Activated naive CD8-positive, alpha-beta T cell treated with anti-CD3 and anti-CD28 coated beads for 36 hours (primary cell): ENCODE data around the gene ROR1. TPM values are rescaled to one million over a fixed set of nuclear protein-coding genes. Genes with fewer than 3 reads are reported as not detected.

ENCODE experiments used
- DNase-seq: peaks from one replicate; pipeline ENCODE4 v3.0.0; 2021
- H3K27ac Mint-ChIP-seq: one replicate; pipeline ENCODE4 v1.8.0; 2022; ENCODE audit warnings: mild to moderate bottlenecking, moderate library complexity, mixed read lengths
- H3K27me3 Mint-ChIP-seq: one replicate; pipeline ENCODE4 v1.8.0; 2022; ENCODE audit warnings: mild to moderate bottlenecking, mixed read lengths
- H3K36me3 Mint-ChIP-seq: one replicate; pipeline ENCODE4 v1.8.0; 2021; ENCODE audit warnings: mild to moderate bottlenecking, mixed read lengths
- H3K4me1 Mint-ChIP-seq: one replicate; pipeline ENCODE4 v1.8.0; 2021; ENCODE audit warnings: mixed read lengths
- H3K4me3 Mint-ChIP-seq: one replicate; pipeline ENCODE4 v1.8.0; 2022; ENCODE audit warnings: mild to moderate bottlenecking, moderate library complexity, mixed read lengths
- H3K9me3 Mint-ChIP-seq: one replicate; pipeline ENCODE4 v1.8.0; 2022; ENCODE audit warnings: mixed read lengths
- total RNA-seq, 2 experiments: library from RNA; stranded (reverse); gene quantifications; one replicate each; pipeline ENCODE4 v1.2.3, GENCODE V29; 2021

The ROR1 gene
- total RNA-seq, 2 experiments from 2014 or later: not detected

GRCh38 chr1:64167176-64167575 lies 393.4 kb downstream of the ROR1 start:
- Mint-ChIP-seq H3K9me3 (no peaks in the 10 kb centered on the region), H3K36me3 (no peaks in the 10 kb centered on the region), H3K27ac (no peak overlapping the region), H3K4me3 (no peak overlapping the region), H3K4me1 (peaks cover 13% of the 10 kb centered on the region), H3K27me3 (peaks cover 25% of the 10 kb centered on the region)
- DNase-seq: no peak

DNA sequence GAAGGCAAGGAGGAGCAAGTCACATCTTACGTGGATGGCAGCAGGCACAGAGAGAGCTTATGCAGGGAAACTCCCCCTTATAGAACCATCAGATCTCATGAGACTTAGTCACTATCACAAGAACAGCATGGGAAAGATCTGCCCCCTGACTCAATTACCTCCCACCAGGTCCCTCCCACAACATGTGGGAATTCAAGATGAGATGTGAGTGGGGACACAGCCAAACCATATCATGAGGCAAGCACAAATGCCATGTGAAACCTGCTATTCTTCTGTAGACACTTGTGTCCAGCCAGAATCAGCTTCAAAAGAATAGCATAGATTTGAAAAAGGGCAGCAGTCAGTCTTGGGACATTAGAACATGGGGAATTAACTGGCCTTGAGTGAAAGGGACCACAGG lies 397.4 kb downstream of the ROR1 start:
- peaks cover 20% of the 10 kb centered on the region for H3K4me1 Mint-ChIP-seq
- no peak overlapping the region for H3K27ac Mint-ChIP-seq
- H3K27me3 Mint-ChIP-seq: peaks cover 36% of the 10 kb centered on the region
- no peak for DNase-seq
- H3K4me3 Mint-ChIP-seq: no peak overlapping the region
- no peaks in the 10 kb centered on the region for H3K36me3 Mint-ChIP-seq
- H3K9me3 Mint-ChIP-seq: no peaks in the 10 kb centered on the region

DNA sequence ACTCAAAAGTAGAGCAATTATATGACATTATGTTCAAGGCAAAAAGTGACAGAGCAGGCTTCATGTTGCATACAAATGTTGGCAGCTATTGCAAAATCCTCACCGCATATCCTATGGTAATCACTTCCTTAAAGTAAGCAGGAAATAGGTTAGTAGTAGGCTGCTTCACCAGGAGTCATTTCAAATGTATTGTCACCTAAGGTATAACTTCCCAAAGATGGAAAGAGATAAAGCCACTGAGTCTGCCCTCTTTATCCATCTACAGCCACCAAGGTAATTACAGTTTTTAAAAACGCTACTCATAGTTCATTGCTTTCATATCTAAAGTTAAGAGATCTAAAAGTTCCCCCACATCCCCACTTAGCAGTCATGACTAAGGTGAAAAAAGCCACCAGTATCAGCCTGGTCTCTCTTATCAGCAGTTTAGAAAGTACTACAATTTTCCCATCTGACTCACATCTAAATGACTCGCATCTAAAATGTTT lies 398.0 kb downstream of the ROR1 start:
- peaks cover 36% of the 10 kb centered on the region for H3K27me3 Mint-ChIP-seq
- no peaks in the 10 kb centered on the region for H3K36me3 Mint-ChIP-seq
- peak overlapping the region; percentile 50 for H3K27ac Mint-ChIP-seq
- no peak for DNase-seq
- peaks cover 22% of the 10 kb centered on the region for H3K4me1 Mint-ChIP-seq
- H3K9me3 Mint-ChIP-seq: no peaks in the 10 kb centered on the region
- H3K4me3 Mint-ChIP-seq: no peak overlapping the region

- Mint-ChIP-seq H3K36me3 (no peaks in the 10 kb centered on the region), H3K9me3 (no peaks in the 10 kb centered on the region), H3K4me1 (peaks cover 22% of the 10 kb centered on the region), H3K27me3 (peaks cover 33% of the 10 kb centered on the region), H3K4me3 (no peak overlapping the region), H3K27ac (peak overlapping the region; percentile 15)
- no peak for DNase-seq
These were observed 398.7 kb downstream of the ROR1 start for GRCh38 chr1:64172458-64172983.

DNA sequence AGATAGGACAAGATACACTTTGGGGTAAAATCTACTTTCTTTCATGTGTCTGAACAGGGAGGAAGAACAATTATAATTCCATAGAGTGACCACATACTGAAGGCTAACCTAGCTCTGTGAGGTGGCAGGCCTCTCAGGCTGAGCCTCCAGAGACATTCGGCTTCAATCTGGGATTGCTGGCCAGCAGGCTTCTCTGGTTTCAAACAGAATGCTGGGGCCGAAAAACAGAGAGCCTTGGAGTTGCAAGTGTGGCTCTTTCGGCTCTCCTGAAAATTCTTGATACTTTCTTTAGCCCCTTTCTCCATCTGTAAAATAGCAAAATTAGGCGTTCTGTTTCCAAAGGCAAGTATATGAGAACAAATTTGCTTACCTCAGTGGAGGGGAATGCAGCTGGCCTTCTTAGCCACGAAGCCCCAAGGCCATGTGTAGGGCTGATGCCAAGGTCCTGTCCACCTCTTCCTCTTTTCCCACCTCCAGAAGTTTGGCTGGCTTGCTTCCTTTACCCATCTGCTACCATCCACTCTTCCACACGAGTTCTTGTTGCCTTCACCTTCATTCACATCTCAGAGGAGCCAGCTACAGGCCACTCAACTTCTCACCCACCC lies 399.6 kb downstream of the ROR1 start:
- H3K36me3 Mint-ChIP-seq: no peaks in the 10 kb centered on the region
- H3K27ac Mint-ChIP-seq: no peak overlapping the region
- DNase-seq: no peak
- H3K4me3 Mint-ChIP-seq: no peak overlapping the region
- H3K4me1 Mint-ChIP-seq: peaks cover 22% of the 10 kb centered on the region
- H3K9me3 Mint-ChIP-seq: no peaks in the 10 kb centered on the region
- H3K27me3 Mint-ChIP-seq: peaks cover 36% of the 10 kb centered on the region

GRCh38 chr1:64175639-64176038 lies 401.8 kb downstream of the ROR1 start:
- Mint-ChIP-seq H3K27me3 (peaks cover 24% of the 10 kb centered on the region), H3K4me1 (peaks cover 22% of the 10 kb centered on the region), H3K4me3 (no peak overlapping the region), H3K27ac (no peak overlapping the region), H3K36me3 (no peaks in the 10 kb centered on the region), H3K9me3 (no peaks in the 10 kb centered on the region)
- no peak for DNase-seq

DNA sequence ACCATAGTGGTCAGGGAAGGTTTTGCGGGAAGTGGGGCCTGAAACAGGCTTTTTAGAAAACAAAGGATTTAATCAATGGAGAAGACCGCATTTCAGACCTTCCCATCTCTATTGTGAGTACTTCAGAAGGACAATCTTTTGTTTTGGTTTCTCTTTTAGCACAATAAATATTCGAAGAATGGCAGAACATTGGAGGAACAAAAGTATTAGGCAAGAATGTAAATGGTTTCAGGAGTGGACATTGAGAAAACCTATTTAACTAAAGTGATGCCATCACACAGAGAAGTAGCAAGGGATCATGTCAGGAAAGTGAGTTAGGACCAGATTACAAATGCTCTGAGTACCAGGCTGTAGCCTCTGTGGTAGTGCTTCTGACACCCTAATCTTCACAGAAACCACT lies 402.8 kb downstream of the ROR1 start:
- no peaks in the 10 kb centered on the region for H3K36me3 Mint-ChIP-seq
- no peak overlapping the region for H3K27ac Mint-ChIP-seq
- peaks cover 19% of the 10 kb centered on the region for H3K27me3 Mint-ChIP-seq
- H3K4me3 Mint-ChIP-seq: no peak overlapping the region
- no peaks in the 10 kb centered on the region for H3K9me3 Mint-ChIP-seq
- no peak for DNase-seq
- peaks cover 14% of the 10 kb centered on the region for H3K4me1 Mint-ChIP-seq

GRCh38 chr1:64179588-64179987 lies 405.8 kb downstream of the ROR1 start:
- H3K36me3 Mint-ChIP-seq: no peaks in the 10 kb centered on the region
- H3K4me1 Mint-ChIP-seq: peaks cover 8% of the 10 kb centered on the region
- H3K4me3 Mint-ChIP-seq: no peak overlapping the region
- H3K27me3 Mint-ChIP-seq: peaks cover 11% of the 10 kb centered on the region
- H3K27ac Mint-ChIP-seq: no peak overlapping the region
- no peak for DNase-seq
- no peaks in the 10 kb centered on the region for H3K9me3 Mint-ChIP-seq

DNA sequence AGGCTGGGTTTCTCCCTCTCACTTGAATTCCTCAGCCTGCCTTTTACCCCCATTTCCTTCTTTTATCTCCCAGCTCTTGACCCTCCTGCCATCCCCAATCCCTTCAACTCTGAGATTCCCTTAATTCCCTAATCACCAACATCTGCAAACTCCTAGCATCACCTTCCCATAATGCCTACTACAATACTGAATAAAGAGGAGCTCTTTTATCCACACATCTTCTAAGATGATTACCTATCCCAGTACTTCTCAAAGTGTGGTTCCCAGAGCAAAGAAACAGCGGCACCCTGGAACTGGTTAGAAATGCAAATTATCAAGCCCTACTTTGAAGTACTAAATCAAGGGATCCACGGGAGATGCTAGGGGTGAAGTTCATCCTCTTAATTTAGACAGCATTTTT lies 408.4 kb downstream of the ROR1 start:
- no peak overlapping the region for H3K27ac Mint-ChIP-seq
- H3K4me1 Mint-ChIP-seq: peaks cover 6% of the 10 kb centered on the region
- DNase-seq: no peak
- H3K9me3 Mint-ChIP-seq: no peaks in the 10 kb centered on the region
- H3K36me3 Mint-ChIP-seq: no peaks in the 10 kb centered on the region
- no peak overlapping the region for H3K4me3 Mint-ChIP-seq
- peaks cover 7% of the 10 kb centered on the region for H3K27me3 Mint-ChIP-seq

GRCh38 chr1:64183395-64184002 lies 409.7 kb downstream of the ROR1 start:
- no peak for DNase-seq
- peaks cover 4% of the 10 kb centered on the region for H3K27me3 Mint-ChIP-seq
- H3K36me3 Mint-ChIP-seq: no peaks in the 10 kb centered on the region
- peaks cover 6% of the 10 kb centered on the region for H3K4me1 Mint-ChIP-seq
- H3K9me3 Mint-ChIP-seq: no peaks in the 10 kb centered on the region
- H3K4me3 Mint-ChIP-seq: no peak overlapping the region
- H3K27ac Mint-ChIP-seq: no peak overlapping the region

- Mint-ChIP-seq H3K36me3 (no peaks in the 10 kb centered on the region), H3K4me1 (peaks cover 6% of the 10 kb centered on the region), H3K9me3 (no peaks in the 10 kb centered on the region), H3K27ac (no peak overlapping the region), H3K27me3 (peaks cover 4% of the 10 kb centered on the region), H3K4me3 (no peak overlapping the region)
- DNase-seq: no peak
These were observed 410.2 kb downstream of the ROR1 start for GRCh38 chr1:64184003-64184440.

DNA sequence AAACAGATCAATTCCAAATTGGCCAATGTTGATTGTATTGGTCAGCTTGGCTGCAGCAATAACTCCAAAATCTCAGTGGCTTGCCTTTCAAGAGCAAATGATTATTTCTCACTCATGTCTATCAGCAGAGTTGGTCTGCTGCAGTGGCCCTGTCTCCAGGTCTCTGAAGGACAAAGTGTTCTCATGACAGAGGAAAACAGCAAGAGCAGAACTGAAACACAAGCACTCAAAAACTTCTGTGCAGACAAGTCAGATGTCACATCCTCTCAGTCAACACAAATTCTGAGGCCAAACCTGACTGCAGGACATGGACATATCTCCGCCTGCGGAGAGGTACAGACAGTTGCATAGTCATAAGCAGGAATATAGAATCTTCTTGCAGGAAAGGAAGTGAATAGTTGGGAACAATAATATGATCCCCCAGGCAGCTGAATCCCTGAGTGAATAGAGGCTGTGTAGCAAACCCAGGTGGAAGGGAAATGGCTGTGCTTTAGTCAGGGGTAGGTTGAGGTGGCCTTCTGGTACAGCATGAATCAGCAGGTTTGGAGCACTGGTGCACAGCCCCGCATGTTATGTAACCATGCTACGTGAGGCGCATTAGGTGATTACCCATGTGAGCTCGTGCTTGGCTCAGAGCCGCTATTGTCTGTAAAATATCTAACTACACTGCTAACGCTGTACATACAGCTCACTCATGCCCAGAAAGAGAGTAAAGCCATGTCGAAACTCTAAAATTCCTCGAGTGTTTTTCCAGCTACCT lies 412.5 kb downstream of the ROR1 start:
- Mint-ChIP-seq H3K4me3 (no peak overlapping the region), H3K27me3 (peaks cover 4% of the 10 kb centered on the region), H3K4me1 (peaks cover 6% of the 10 kb centered on the region), H3K9me3 (no peaks in the 10 kb centered on the region), H3K36me3 (no peaks in the 10 kb centered on the region), H3K27ac (no peak overlapping the region)
- no peak for DNase-seq

- Mint-ChIP-seq H3K27me3 (peaks cover 4% of the 10 kb centered on the region), H3K36me3 (no peaks in the 10 kb centered on the region)
These were observed 413.1 kb downstream of the ROR1 start for GRCh38 chr1:64186898-64187280.

GRCh38 chr1:64187646-64188045 lies 413.8 kb downstream of the ROR1 start:
- Mint-ChIP-seq H3K36me3 (no peaks in the 10 kb centered on the region), H3K9me3 (no peaks in the 10 kb centered on the region), H3K4me1 (peaks cover 6% of the 10 kb centered on the region), H3K27ac (no peak overlapping the region), H3K4me3 (no peak overlapping the region), H3K27me3 (no peaks in the 10 kb centered on the region)
- DNase-seq: no peak

More at GRCh38 chr1:64186898-64187280, 413.1 kb downstream of the ROR1 start:
- no peaks in the 10 kb centered on the region for H3K9me3 Mint-ChIP-seq
- H3K4me1 Mint-ChIP-seq: peaks cover 6% of the 10 kb centered on the region
- no peak overlapping the region for H3K27ac Mint-ChIP-seq
- no peak overlapping the region for H3K4me3 Mint-ChIP-seq
- DNase-seq: no peak

GRCh38 chr1:64192290-64192689 lies 418.5 kb downstream of the ROR1 start:
- no peak overlapping the region for H3K27ac Mint-ChIP-seq

More at GRCh38 chr1:64192290-64192689, 418.5 kb downstream of the ROR1 start:
- H3K27me3 Mint-ChIP-seq: no peaks in the 10 kb centered on the region
- peaks cover 1% of the 10 kb centered on the region for H3K4me1 Mint-ChIP-seq
- H3K4me3 Mint-ChIP-seq: no peak overlapping the region
- DNase-seq: no peak
- H3K9me3 Mint-ChIP-seq: no peaks in the 10 kb centered on the region
- H3K36me3 Mint-ChIP-seq: no peaks in the 10 kb centered on the region
